ENCODE data around the gene DNAH10. TPM values are rescaled to one million over a fixed set of nuclear protein-coding genes. Genes with fewer than 3 reads are reported as not detected.

The DNAH10 gene
- not detected for total RNA-seq
- long read RNA-seq, result 0 reads

- H3K9me3 ChIP-seq (replicated peaks), result no peaks in the 10 kb centered on the region
- H3K36me3 ChIP-seq, result peaks cover 31% of the 10 kb centered on the region
- DNase-seq, result no peak
- H3K4me3 ChIP-seq, result peak within 1 kb of the TSS; percentile 55
- H3K4me1 ChIP-seq, result peaks cover 14% of the 10 kb centered on the region
- H3K27ac ChIP-seq (replicated peaks), result no peak within 1 kb of the TSS
- intact Hi-C loops (cut with micrococcal nuclease), result no loop called here
- H3K27me3 ChIP-seq (ENCODE audit: low read depth), result peaks cover 57% of the 10 kb centered on the region
- no peak for TF ChIP-seq CTCF (IDR thresholded peaks at IDR 0.05; ENCODE audit: borderline replicate concordance)
These were observed at the start of gene DNAH10 for GRCh38 chr12:123761841-123762714. DNAH10 (plus strand) TSS chr12:123762301; CDS start chr12:123762337, 36 bp downstream.

- no peak for DNase-seq
- intact Hi-C loops (cut with micrococcal nuclease), result no loop called here
- Histone ChIP-seq H3K9me3 (replicated peaks) (no peaks in the 10 kb centered on the region), H3K27me3 (ENCODE audit: low read depth) (no peaks in the 10 kb centered on the region), H3K27ac (replicated peaks) (peak overlapping the region; percentile 81), H3K36me3 (no peaks in the 10 kb centered on the region), H3K4me3 (peak overlapping the region; percentile 100), H3K4me1 (peaks cover 40% of the 10 kb centered on the region)
- no peak for TF ChIP-seq CTCF (IDR thresholded peaks at IDR 0.05; ENCODE audit: borderline replicate concordance)
These were observed 49.3 kb upstream of the DNAH10 start for GRCh38 chr12:123712780-123713319.

- intact Hi-C loops (cut with micrococcal nuclease), result no loop called here
- no peaks in the 10 kb centered on the region for H3K9me3 ChIP-seq (replicated peaks)
- no peaks in the 10 kb centered on the region for H3K27me3 ChIP-seq (ENCODE audit: low read depth)
- H3K4me3 ChIP-seq, result peak overlapping the region; percentile 100
- no peak for TF ChIP-seq CTCF (IDR thresholded peaks at IDR 0.05; ENCODE audit: borderline replicate concordance)
- no peaks in the 10 kb centered on the region for H3K36me3 ChIP-seq
- DNase-seq, result no peak
- H3K27ac ChIP-seq (replicated peaks), result no peak overlapping the region
- H3K4me1 ChIP-seq, result peaks cover 40% of the 10 kb centered on the region
These were observed 48.7 kb upstream of the DNAH10 start for GRCh38 chr12:123713398-123713797.

GRCh38 chr12:123713823-123714585 lies 48.1 kb upstream of the DNAH10 start:
- intact Hi-C loops (cut with micrococcal nuclease), result no loop called here
- no peak for DNase-seq
- Histone ChIP-seq H3K9me3 (replicated peaks) (no peaks in the 10 kb centered on the region), H3K27ac (replicated peaks) (no peak overlapping the region), H3K27me3 (ENCODE audit: low read depth) (no peaks in the 10 kb centered on the region), H3K4me3 (peak overlapping the region; percentile 100), H3K36me3 (peaks cover 3% of the 10 kb centered on the region), H3K4me1 (peaks cover 40% of the 10 kb centered on the region)
- TF ChIP-seq CTCF (IDR thresholded peaks at IDR 0.05; ENCODE audit: borderline replicate concordance), result no peak

- no peaks in the 10 kb centered on the region for H3K27me3 ChIP-seq (ENCODE audit: low read depth)
- no peak overlapping the region for H3K4me3 ChIP-seq
- H3K27ac ChIP-seq (replicated peaks), result no peak overlapping the region
- no peak for DNase-seq
- peaks cover 14% of the 10 kb centered on the region for H3K36me3 ChIP-seq
- no peak for TF ChIP-seq CTCF (IDR thresholded peaks at IDR 0.05; ENCODE audit: borderline replicate concordance)
- H3K4me1 ChIP-seq, result peaks cover 51% of the 10 kb centered on the region
- H3K9me3 ChIP-seq (replicated peaks), result no peaks in the 10 kb centered on the region
- intact Hi-C loops (cut with micrococcal nuclease), result no loop called here
These were observed 46.9 kb upstream of the DNAH10 start for GRCh38 chr12:123715195-123715594.
